AG04449 (cell line): ENCODE measurements around the gene SENP1.

ENCODE experiments used
- CTCF ChIA-PET: fragments of 350-600 bp; formaldehyde crosslinking; extraction: SDS; loops from one replicate; lab custom pipeline; 2021; ENCODE audit warnings: antibody characterized with exemption; lab: Yijun Ruan, JAX
- POLR2A ChIA-PET: fragments of 400-600, 350-600 bp; formaldehyde crosslinking; extraction: SDS; loops from one replicate; lab custom pipeline; 2020; ENCODE audit warnings: antibody characterized with exemption, inconsistent platforms; lab: Yijun Ruan, JAX
- DNase-seq: peaks from one replicate; pipeline ENCODE4 v3.0.0-alpha.2; 2010; ENCODE audit warnings: low read depth, low spot score
- H3K4me3 ChIP-seq: 2 replicates; pipeline ENCODE4 v1.5.1; 2011; ENCODE audit warnings: low read depth, mild to moderate bottlenecking, control low read depth, low read length
- TF ChIP-seq, protein P1 (sequence below): IDR thresholded peaks from one replicate; pipeline ENCODE4 v1.5.1; 2011; ENCODE audit warnings: mild to moderate bottlenecking, moderate library complexity, low read length, control low read depth, inconsistent platforms; ENCODE audit not compliant: insufficient read depth; ENCODE audit errors: missing control alignments

Gene SENP1

DNA sequence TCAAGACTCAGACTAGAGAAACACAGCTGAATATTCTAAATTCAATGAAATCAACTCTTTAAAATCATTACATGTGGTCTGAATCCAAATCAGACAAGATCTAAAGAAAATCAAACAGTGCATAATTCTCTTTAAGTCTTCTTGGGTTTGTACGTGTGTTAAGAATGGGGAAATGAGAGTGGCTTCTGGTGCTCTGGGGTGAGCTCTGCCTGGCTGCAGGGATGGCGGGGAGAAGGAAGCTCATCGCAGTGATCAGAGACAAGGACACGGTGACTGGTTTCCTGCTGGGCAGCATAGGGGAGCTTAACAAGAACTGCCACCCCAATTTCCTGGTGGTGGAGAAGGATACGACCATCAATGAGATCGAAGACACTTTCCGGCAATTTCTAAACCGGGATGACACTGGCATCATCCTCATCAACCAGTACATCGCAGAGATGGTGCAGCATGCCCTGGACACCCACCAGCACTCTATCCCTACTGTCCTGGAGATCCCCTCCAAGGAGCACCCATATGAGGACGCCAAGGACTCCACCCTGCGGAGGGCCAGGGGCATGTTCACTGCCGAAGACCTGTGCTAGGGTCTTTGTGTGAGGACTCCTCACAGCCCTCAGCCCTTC, 20.9 kb downstream of the SENP1 start:
- DNase-seq = no peak
- no peak overlapping the region for H3K4me3 ChIP-seq
- POLR2A ChIA-PET = no interaction called here
- CTCF ChIA-PET = interaction anchor here (0.6 to 2.3 kb wide), 11 partner anchors 8 to 533 kb away, joined by 3 to 17 read pairs (median 3); partner anchors contain the start of gene CCDC184
- TF ChIP-seq, protein P1, sequence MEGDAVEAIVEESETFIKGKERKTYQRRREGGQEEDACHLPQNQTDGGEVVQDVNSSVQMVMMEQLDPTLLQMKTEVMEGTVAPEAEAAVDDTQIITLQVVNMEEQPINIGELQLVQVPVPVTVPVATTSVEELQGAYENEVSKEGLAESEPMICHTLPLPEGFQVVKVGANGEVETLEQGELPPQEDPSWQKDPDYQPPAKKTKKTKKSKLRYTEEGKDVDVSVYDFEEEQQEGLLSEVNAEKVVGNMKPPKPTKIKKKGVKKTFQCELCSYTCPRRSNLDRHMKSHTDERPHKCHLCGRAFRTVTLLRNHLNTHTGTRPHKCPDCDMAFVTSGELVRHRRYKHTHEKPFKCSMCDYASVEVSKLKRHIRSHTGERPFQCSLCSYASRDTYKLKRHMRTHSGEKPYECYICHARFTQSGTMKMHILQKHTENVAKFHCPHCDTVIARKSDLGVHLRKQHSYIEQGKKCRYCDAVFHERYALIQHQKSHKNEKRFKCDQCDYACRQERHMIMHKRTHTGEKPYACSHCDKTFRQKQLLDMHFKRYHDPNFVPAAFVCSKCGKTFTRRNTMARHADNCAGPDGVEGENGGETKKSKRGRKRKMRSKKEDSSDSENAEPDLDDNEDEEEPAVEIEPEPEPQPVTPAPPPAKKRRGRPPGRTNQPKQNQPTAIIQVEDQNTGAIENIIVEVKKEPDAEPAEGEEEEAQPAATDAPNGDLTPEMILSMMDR = no peak

DNA sequence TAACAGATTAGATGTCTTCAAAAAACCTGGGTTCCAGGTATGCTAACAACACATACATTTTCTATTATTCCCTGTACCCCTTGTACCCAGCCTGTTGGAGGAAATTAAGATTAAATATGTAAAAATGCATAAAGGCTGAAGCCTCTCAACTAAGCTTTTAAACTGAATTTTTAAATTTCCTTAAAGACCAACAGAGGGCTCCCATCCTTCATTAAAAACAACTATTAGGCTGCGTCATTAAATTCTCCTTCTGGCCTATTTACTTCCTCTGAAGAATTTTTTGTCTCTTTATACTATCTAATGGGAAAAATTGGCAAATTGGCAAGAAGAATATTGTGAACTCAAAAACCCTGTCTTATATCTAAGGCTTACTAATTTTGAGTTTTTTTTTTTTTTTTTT, 21.8 kb downstream of the SENP1 start:
- H3K4me3 ChIP-seq = no peak overlapping the region
- ChIA-PET POLR2A (no interaction called here), CTCF (interaction anchor here (0.8 to 2.3 kb wide), 9 partner anchors 9 to 534 kb away, joined by 3 to 17 read pairs (median 6); no protein-coding TSS in a partner anchor)
- TF ChIP-seq, protein P1 = no peak
- DNase-seq = no peak

DNA sequence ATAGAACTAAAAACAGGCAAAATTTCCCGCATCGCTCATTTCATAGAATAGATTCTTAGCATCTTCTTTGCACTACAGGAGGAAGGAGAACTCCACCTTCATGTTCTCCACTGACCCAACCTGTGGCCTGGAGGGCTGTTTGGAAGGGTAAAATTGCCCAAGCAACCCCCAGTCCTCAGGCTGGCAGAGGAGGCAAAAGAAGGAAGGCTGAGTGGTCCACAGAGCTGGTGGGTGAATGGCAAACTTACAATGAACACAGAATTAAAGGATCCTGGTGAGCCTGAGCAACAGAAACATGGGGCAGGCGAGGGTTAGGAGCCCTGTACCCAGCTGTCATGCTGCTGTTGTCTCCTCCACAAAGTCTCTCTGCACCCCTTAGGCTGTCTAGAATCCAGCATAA, 25.1 kb downstream of the SENP1 start:
- DNase-seq = no peak
- CTCF ChIA-PET = interaction anchor here (0.9 kb wide), 1 partner anchor 84 kb away, joined by 3 read pairs; no protein-coding TSS in a partner anchor
- H3K4me3 ChIP-seq = no peak overlapping the region
- POLR2A ChIA-PET = no interaction called here
- TF ChIP-seq, protein P1 = no peak

DNA sequence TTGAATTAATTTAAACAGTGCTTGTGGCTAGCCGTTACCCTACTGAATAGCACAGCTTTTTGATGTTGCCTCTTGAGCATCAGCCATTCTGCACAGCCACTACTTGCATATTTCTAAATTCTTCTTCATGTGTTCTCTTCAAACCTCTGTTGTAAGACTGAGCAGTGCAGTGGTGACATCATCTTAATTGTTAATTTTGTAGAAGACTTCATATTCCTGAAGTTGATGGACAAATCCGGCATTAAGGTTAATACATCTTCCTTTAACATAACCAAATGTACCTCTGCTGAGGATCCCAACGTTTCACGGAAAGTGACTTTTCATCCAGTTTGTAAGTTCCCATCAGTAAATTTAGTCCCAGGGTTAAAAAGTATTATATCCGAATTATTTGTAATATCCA, 25.6 kb downstream of the SENP1 start:
- ChIA-PET CTCF (interaction anchor here (0.9 to 1.4 kb wide), 2 partner anchors 85 to 109 kb away, joined by 3 to 6 read pairs; no protein-coding TSS in a partner anchor), POLR2A (no interaction called here)
- no peak overlapping the region for H3K4me3 ChIP-seq
- DNase-seq = no peak
- TF ChIP-seq, protein P1 = no peak

DNA sequence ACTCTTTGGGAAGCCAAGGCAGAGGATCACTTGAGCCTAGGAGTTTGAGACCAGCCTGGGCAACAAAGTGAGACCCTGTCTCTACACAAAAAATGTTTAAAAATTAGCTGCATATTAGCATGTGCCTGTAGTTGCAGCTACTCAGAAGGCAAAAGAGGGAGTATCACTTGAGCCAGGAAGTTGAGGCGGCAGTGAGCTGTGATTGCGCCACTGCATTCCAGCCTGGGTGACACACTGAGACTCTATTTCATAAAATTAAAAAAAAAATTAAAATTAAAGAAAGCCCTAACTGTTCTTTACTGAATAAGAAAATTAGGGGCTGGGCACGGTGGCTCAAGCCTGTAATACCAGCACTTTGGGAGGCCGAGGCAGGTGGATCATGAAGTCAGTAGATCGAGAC, 27.0 kb downstream of the SENP1 start:
- no peak overlapping the region for H3K4me3 ChIP-seq
- ChIA-PET CTCF (interaction anchor here (1.4 kb wide), 1 partner anchor 111 kb away, joined by 6 read pairs; no protein-coding TSS in a partner anchor), POLR2A (no interaction called here)
- TF ChIP-seq, protein P1 = no peak
- no peak for DNase-seq

DNA sequence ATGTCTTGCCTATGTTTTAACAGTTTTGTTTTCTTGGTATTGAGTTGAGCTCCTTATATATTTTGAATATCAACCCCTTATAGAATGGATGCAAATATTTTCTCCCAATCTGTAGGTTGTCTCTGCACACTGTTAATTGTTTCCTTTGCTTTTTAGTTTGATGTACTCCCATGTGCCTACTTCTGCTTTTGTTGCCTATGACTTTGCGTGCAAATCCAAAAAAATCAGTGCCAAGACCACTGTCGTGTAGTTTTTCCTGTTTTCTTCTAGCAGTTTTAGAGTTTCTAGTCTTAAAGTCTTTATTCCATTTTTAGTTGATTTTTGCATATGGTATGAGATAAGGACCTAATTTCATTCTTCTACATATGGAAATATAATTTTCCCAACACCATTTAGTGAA, 28.8 kb downstream of the SENP1 start:
- CTCF ChIA-PET = interaction anchor here (0.9 to 1.8 kb wide), 4 partner anchors 15 to 541 kb away, joined by 3 to 8 read pairs (median 4); no protein-coding TSS in a partner anchor
- TF ChIP-seq, protein P1 = no peak
- no peak for DNase-seq
- POLR2A ChIA-PET = no interaction called here
- H3K4me3 ChIP-seq = no peak overlapping the region
